ENCODE measurements around the gene DDC.

DDC gene

GRCh38 chr7:50509459-50509858 is 55.7 kb downstream of the DDC start:
- DNase-seq = no peak

- no peak for DNase-seq
These were observed 56.7 kb downstream of the DDC start for GRCh38 chr7:50508471-50508943.

- DNase-seq = no peak
These were observed 57.2 kb downstream of the DDC start for GRCh38 chr7:50507898-50508470.

DNA sequence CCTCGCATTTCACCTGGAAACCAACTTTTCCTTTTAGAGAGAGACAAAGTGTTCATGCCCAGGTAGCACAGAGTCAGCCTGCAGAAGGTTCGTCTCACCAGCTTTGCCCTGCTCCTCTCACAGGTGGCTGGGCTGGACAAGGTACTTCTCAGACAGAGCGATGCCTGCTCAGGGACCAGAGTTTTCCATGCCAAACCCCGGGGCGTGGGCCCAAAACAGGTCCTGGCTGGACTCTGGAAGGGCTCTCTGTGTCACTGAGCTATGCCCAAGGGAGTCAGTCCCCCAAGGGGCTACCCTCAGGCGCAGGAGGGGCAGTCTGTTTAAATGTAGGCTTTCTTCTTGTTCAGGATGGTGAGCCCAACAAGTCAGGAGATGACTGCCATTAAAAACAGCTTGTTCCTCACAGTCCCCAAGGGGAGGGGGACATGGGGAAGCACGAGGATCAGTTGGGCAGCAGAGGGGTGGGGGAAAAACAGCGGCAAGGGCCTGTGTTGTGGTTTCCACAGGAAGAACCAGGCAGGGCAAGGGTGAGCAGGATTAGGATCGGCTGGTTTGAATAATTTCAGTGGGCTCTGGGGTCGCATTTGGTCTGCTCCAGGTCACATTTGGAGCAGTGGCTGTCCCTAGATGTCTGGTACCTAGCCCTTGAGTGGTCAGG is 59.5 kb downstream of the DDC start:
- no peak for DNase-seq

DNA sequence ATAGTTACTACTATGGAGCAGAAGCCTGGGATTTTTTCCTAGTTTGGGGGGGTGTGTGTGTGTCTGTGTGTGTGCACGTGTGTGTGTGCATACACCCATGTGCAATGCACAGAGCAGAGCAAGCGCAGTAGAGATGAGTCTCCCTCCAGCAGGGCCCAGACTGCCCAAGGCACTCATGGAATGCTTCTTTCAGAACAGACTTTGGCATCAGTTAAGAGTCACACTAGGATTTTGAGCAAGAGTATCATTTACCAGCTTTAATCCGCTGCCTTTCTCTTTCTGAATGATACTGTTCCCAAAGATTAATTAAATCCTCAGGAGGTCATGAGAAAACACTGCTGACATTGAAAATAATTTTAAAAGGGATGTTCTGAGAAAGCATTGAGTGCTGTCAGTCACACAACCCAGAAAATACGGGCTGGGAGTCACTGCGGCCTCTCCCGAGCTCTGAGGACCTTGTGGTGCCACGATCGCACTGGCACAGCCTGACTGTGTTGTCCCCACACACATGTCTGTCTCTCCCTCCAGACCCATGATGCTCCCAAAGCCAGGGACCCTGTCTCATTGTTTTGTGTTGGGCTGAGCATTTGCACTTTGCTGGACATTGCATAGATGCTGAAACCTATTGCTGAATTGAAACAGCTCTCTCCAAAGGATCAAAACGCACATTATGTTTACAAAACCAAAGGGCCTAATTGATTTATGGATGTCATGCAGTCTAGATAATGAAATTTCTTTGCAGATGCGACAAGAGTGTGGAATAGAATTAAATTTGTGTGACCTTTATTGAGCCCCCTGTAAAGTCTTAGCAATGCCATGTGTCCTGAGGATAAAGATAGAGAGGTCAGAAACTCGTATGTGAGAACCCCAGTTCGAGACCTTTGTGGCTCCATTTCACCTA is 60.3 kb downstream of the DDC start:
- DNase-seq = no peak

DNA sequence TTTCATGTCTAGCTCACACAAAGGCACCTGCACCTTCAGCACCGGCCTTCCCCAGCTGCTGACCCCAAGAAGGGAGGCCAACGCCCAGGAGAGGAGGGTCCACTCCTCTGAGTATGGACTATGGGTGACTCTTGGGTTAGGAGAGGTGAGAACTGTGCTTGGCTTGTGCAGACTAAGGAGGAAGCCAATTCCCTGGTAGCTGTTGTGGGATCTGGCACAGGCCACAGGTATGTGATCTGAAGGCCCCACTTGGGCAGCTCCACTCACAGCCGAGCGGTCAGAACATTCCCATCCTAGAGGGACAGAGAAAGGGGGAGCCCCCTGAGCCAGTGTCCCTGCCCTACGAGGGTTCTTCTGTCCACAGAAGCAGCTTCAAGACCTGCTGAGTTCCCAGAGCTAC is 62.3 kb downstream of the DDC start:
- DNase-seq = no peak

GRCh38 chr7:50502001-50502684 is 63.1 kb downstream of the DDC start:
- DNase-seq = no peak

DNA sequence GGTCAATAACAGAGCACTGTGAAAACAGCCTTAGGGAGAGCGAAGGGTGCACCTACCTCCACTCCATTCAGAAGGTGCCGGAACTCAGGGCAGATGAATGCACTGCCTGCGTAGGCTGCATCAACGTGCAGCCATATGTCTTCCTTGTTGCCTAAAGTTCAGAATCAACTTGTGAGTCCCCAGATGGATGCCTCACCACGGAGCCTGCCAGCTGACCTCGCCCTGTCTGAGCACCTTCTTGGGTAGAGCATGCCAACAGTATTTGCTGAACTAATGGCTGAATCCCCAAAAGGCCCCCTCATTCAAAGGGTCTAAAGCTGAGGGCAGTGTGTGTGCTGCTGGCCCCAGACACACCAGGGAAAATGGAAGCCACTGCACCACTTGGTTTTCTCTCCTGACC is 66.1 kb downstream of the DDC start:
- no peak for DNase-seq

DNA sequence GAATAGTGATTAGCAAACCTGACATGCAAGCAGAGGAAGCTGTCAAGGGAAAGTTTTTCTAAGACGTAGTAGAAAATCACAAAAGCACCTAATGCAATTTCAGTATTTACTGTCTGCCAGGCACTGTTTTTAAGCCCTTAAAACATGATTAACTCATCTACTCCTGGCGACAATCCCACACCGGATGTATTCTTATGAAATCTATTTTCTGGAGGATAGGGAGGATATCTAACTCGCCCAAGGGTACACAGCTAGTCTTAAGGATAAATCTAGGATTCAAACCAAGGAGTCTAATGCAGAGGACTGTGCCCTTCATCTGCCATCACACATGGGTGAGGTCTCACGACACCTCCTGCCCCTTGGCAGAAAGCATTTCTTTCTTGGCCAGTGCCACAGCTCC is 67.2 kb downstream of the DDC start:
- DNase-seq = no peak

DNA sequence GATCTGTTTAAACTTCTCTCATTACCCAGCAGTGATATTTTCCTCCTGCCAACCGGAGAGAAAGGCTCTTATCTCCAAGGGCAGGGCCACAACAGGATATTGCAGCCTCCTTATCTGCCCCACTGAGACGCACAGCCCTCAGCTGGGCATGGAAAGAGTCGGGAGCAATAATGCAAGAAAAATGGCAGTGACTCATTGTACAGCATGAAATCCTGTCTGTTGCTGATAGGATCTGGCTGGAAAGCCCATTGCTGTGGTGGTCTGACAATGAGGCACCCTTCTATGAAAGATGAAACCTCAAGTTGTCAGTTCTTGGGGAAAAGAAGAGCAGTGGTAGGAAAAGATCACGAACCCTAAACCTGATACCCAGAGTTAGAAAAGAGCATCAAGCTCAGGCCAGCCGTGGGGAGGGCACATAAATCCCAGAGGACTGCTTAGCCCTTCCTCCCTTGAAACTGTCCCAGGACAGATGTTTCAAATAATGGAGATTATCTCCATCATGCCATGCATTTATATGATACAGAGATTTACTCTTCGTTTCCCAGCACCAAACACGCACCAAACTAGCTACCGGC is 68.0 kb downstream of the DDC start:
- no peak for DNase-seq

DNA sequence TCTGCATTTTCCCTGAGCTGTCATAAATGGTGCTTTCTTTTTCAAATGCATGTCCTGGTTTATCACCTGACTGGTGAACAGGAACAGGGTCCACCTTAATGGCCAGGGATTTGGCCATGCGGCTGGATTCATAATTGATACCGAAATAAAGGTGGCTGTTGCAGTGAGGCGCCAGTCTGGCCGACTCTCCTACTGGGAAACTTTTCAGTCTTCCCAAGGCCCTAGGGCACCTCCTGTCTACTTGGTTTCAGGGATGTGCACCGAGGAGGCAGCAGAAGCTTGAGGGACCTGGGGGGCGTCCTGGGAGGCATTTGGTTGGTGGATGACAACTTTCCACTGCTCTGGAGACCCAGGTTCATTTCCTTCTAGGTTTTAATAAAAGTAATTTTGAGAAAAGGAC is 68.6 kb downstream of the DDC start:
- no peak for DNase-seq

DNA sequence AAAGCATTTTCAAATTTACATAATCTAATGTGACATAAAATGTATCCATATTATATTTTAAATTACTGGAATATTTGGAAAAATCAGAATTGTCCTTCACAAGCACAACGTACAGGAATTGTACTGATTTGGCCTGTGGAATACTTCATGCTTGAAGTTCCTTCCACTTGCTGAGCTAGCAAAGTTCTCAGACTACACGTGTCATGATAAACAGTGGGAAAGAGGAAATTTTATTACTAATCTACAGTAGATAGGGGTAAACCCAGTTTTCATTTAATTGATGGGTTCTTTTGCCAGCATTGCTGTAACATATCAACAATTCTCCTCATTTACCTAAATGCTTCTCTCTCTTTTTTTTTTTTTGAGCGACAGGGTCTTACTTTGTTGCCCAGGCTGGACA is 69.5 kb downstream of the DDC start:
- no peak for DNase-seq

DNA sequence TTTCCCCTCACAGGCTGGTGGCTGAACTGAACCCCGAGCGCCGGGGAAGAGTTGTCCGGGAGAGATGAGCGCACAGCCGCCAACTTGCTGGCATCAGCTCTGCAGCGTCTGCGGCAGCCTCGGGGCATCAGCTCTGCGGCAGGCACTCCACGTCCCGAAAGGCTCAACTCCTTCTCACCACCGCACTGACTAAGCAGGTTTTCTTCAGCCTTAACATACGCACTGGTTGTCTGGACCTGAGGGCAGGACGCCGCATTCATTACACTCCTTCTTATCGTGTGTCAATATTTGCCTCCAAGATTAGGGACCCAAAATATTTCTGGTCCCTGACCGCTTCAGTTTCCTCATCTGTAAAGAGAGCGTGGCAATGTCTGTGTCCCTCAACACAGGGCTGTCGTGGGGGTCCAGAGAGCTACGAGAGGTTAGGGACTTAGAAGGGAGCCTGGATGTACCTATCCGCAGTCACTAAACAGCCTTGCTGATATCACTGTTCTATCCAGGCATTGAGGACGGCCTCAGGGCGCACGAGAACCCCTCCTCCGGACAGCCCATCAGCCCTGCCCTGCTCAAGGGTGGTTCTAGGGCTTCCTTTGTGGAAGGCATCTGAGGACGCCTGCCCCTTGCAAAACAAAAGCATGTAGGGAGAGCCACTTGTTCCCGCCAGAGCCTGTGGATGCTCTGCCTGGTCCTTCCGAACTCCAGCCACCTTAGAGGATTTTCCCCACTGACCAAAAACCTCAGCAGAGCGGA is 72.3 kb downstream of the DDC start:
- DNase-seq = no peak

DNA sequence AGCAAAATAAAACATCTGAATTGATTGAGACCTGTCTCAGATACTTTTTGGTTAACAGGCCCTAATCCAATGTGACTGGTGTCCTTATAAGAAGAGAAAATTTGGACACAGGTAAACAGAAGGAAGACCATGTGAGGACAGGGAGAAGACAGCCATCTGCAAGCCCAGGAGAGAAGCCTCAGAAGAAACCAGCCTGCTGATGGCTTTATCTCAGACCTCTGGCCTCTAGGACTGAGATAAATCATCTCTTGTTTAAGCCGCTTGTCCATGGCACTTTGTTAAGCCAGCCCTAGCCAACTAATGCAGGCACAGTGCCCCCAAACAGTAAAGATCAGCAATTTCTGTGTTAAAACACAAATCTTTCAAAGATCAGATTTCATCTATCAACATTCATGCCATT is 73.3 kb downstream of the DDC start:
- DNase-seq = no peak

DNA sequence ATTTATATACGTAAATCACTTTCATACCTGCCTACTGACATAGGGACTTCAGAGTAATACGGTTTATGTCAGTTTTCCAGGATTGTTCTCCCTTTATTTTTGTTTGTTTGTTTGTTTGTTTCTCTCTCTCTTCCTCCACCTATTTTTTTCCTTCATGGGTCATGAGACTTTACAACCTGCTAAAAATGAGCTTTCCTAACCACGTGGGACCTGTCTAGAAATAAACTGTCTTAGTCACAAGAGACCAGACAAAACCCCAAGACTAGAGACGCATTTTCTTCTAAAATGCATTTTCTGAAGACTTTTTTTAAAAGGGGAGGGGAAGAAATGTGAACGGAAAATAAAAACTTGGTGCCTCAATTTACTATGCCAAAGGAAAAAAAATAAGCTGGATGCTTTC is 74.0 kb downstream of the DDC start:
- no peak for DNase-seq

DNA sequence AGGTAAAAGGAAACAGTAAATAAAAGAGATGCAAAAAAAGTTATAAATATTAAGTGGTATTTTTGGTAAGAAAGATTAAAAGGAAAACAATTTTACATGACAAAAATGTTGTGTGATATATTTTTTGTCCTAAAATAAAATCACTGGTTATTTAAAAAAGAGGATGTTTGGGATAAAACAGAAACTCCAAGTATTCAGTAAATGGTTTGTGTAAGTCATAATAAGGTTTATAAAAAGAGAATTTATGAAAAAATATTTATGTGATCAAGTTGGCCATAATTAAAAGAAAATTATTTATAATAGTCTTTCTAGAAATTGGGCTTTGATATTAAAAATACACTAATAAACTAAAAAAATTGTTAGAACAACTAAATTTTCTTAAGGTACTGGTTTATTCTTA is 76.8 kb downstream of the DDC start:
- no peak for DNase-seq

- no peak for DNase-seq
These were observed 78.7 kb downstream of the DDC start for GRCh38 chr7:50486512-50486911.

GRCh38 chr7:50481867-50482266 is 83.3 kb downstream of the DDC start:
- DNase-seq = no peak

DNA sequence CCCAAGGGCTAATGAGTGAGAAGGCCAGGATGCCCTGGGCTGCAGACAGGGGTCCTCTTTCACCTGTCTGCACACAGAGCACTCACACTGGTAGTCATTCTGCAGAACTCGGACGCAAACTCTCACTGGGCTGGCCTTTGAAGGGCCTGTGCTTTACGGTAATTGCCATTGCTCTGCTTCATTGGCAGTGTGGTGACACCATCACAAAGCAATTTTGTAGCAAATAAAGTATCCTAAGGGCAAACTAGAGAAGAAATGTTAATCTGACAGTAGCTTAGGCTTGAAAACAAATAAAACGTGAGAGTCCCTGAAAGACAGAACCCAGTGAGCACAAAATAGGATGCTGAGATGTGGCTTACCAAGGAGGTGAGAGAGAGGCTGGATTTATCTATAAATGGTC is 84.4 kb downstream of the DDC start:
- no peak for DNase-seq

DNA sequence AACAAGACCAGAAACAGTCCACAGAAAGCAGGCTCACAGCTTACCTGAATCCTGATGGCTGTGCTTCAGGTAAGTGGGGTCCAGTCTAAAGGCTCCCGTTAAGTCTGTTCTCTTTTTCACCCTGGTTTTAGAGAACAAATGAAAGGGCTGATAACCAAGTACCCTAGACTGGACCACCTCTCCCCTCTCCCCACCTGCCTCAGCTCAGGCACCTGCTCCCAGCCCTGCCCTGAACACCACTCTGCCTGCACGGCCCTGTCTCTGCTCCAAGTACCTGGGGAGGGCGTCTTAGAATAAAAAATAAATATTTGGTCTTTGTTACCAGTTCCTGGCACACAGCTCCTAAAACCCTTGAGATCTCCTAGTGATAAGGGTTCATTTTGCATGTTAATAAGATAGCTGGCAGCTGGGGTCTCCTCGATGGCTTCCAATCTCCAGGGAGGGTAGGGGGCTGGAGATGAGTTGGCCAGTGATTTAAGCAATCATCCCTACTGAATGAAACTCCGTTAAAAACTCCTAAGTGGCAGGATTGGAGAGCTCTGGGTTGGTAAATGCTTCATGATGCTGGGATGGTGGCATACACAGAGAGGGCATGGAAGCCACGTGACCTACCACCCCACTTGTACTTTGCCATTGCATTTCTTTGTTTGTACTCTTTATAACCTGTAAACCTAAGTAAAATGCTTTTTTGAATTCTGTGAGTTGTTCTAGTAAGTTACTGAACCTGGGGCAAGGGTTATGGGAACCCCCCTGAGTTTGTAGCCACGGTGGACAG is 85.3 kb downstream of the DDC start:
- peak; percentile 59 for DNase-seq

DNA sequence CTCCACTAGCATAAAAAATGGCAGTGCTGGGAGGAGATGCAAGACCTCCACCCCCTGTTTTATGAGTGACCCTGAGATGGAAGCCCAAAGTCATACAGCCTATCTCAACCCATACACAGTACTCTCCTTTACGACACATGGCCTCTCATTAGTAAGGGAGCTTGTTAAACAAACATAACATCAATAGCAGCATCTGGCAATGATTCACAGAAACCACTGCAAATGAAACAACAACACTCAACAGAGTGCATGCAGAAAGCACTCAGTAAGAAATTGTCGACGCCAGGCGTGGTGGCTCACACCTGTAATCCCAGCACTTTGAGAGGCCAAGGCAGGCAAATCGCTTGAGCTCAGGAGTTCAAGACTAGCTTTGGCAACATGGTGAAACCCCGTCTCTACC is 87.6 kb downstream of the DDC start:
- no peak for DNase-seq

All from NCI-H1105 (cell line).